Trophoblast cell (in vitro differentiated cells and primary cell): Measurements from ENCODE around the gene PPA1.

Experiments
- DNase-seq, 2 donors: peaks; one replicate each; pipeline ENCODE4 v3.0.0-alpha.2; 2016
- H2AFZ ChIP-seq: 2 replicates; pipeline ENCODE4 v1.6.1; 2013; ENCODE audit warnings: low read length, moderate library complexity, mild to moderate bottlenecking; ENCODE audit not compliant: insufficient read depth, poor library complexity
- H2AK5ac ChIP-seq: 2 replicates; pipeline ENCODE4 v1.6.1; 2013; ENCODE audit warnings: mild to moderate bottlenecking, low read length
- H2BK120ac ChIP-seq: 2 replicates; pipeline ENCODE4 v1.6.1; 2013; ENCODE audit warnings: low read length, mild to moderate bottlenecking, moderate library complexity; ENCODE audit not compliant: insufficient read depth, poor library complexity
- H2BK12ac ChIP-seq: 2 replicates; pipeline ENCODE4 v1.6.1; 2013; ENCODE audit warnings: mild to moderate bottlenecking, low read length, moderate library complexity
- H2BK5ac ChIP-seq: 2 replicates; pipeline ENCODE4 v1.6.1; 2013; ENCODE audit warnings: low read length, low read depth, moderate library complexity, mild to moderate bottlenecking; ENCODE audit not compliant: poor library complexity
- H3K14ac ChIP-seq: 2 replicates; pipeline ENCODE4 v1.6.1; 2013; ENCODE audit warnings: mild to moderate bottlenecking, low read length
- H3K18ac ChIP-seq: 2 replicates; pipeline ENCODE4 v1.6.1; 2013; ENCODE audit warnings: mild to moderate bottlenecking, low read length
- H3K23ac ChIP-seq: 2 replicates; pipeline ENCODE4 v1.6.1; 2013; ENCODE audit warnings: low read length
- H3K27ac ChIP-seq: 2 replicates; pipeline ENCODE4 v1.5.1; 2013; ENCODE audit warnings: low read depth, mild to moderate bottlenecking, inconsistent platforms, low read length, moderate library complexity
- H3K27me3 ChIP-seq: 2 replicates; pipeline ENCODE4 v1.6.1; 2013; ENCODE audit warnings: inconsistent platforms, mild to moderate bottlenecking, low read length, moderate library complexity; ENCODE audit not compliant: insufficient read depth
- H3K36me3 ChIP-seq, 2 experiments: 1 replicate in 1 of 2; 2 replicates in 1 of 2; pipeline ENCODE4 v1.6.1; 2013; ENCODE audit warnings: low read length in 2 of 2, mild to moderate bottlenecking in 2 of 2, moderate library complexity in 1 of 2; ENCODE audit not compliant: insufficient read depth in 2 of 2, control insufficient read depth in 1 of 2
- H3K4ac ChIP-seq: 2 replicates; pipeline ENCODE4 v1.6.1; 2013; ENCODE audit warnings: low read depth, mild to moderate bottlenecking, low read length, moderate library complexity
- H3K4me1 ChIP-seq, 2 experiments: 1 replicate in 1 of 2; 2 replicates in 1 of 2; pipeline ENCODE4 v1.6.1; 2013; ENCODE audit warnings: low read length in 2 of 2, mild to moderate bottlenecking in 2 of 2, moderate library complexity in 1 of 2; ENCODE audit not compliant: insufficient read depth in 2 of 2, control insufficient read depth in 1 of 2
- H3K4me2 ChIP-seq: 2 replicates; pipeline ENCODE4 v1.6.1; 2013; ENCODE audit warnings: inconsistent platforms, mild to moderate bottlenecking, low read length, moderate library complexity
- H3K4me3 ChIP-seq: 2 replicates; pipeline ENCODE4 v1.5.1; 2013; ENCODE audit warnings: mild to moderate bottlenecking, low read depth, low read length, inconsistent platforms
- H3K79me1 ChIP-seq: one replicate; pipeline ENCODE4 v1.6.1; 2013; ENCODE audit warnings: low read length
- H3K79me2 ChIP-seq: 2 replicates; pipeline ENCODE4 v1.6.1; 2013; ENCODE audit warnings: low read length, mild to moderate bottlenecking; ENCODE audit not compliant: control insufficient read depth, insufficient read depth, poor library complexity
- H3K9ac ChIP-seq: 2 replicates; pipeline ENCODE4 v1.6.1; 2013; ENCODE audit warnings: mild to moderate bottlenecking, low read length
- H3K9me3 ChIP-seq: 2 replicates; pipeline ENCODE4 v1.6.1; 2013; ENCODE audit warnings: low read depth, mild to moderate bottlenecking, control low read depth, inconsistent platforms, low read length; ENCODE audit not compliant: insufficient read depth
- H4K12ac ChIP-seq: 2 replicates; pipeline ENCODE4 v1.6.1; 2013; ENCODE audit warnings: low read depth, mild to moderate bottlenecking, low read length, moderate library complexity
- H4K8ac ChIP-seq: 2 replicates; pipeline ENCODE4 v1.6.1; 2013; ENCODE audit warnings: low read depth, mild to moderate bottlenecking, low read length, moderate library complexity
- H4K91ac ChIP-seq: one replicate; pipeline ENCODE4 v1.6.1; 2013; ENCODE audit warnings: low read depth, mild to moderate bottlenecking, low read length, moderate library complexity
- WGBS: extraction: QIAGEN DNeasy Blood & Tissue Kit; methylation state at CpG from one replicate; pipeline ENCODE4 v1.1.7; 2013; ENCODE audit warnings: missing lambda C conversion rate; ENCODE audit not compliant: insufficient read length, insufficient coverage; ENCODE audit errors: extremely low coverage; 5-methylcytosine and 5-hydroxymethylcytosine counted together

The PPA1 gene

GRCh38 chr10:70269741-70270140 lies 36.5 kb upstream of the PPA1 start:
- Histone ChIP-seq H4K91ac (no peak overlapping the region), H4K8ac (no peak overlapping the region), H2AFZ (no peak overlapping the region), H3K79me2 (no peaks in the 10 kb centered on the region), H3K36me3 (no peaks in the 10 kb centered on the region), H3K18ac (no peak overlapping the region), H4K12ac (no peak overlapping the region), H3K4me1 (no peaks in the 10 kb centered on the region), H2BK5ac (no peak overlapping the region), H3K27me3 (no peaks in the 10 kb centered on the region), H3K4me2 (no peak overlapping the region), H3K23ac (no peak overlapping the region), H3K27ac (no peak overlapping the region), H2BK12ac (no peak overlapping the region), H3K4ac (no peak overlapping the region), H3K79me1 (no peaks in the 10 kb centered on the region), H3K14ac (no peak overlapping the region), H2AK5ac (no peak overlapping the region), H2BK120ac (no peak overlapping the region), H3K9ac (no peak overlapping the region), H3K4me3 (no peak overlapping the region), H3K9me3 (peaks cover 2% of the 10 kb centered on the region)
- no peak for DNase-seq
- WGBS = no CpG with 5 or more reads among the region's 3 CpGs

GRCh38 chr10:70268376-70268775 lies 35.1 kb upstream of the PPA1 start:
- no peak overlapping the region for H2AFZ ChIP-seq
- H3K4me1 ChIP-seq = no peaks in the 10 kb centered on the region
- H3K27me3 ChIP-seq = no peaks in the 10 kb centered on the region
- H2BK120ac ChIP-seq = no peak overlapping the region
- H3K9ac ChIP-seq = no peak overlapping the region
- no peak overlapping the region for H3K18ac ChIP-seq
- no peak overlapping the region for H4K91ac ChIP-seq
- no peak overlapping the region for H2BK5ac ChIP-seq
- no peaks in the 10 kb centered on the region for H3K36me3 ChIP-seq
- no peak overlapping the region for H3K27ac ChIP-seq
- no peak overlapping the region for H3K4me2 ChIP-seq
- DNase-seq = no peak
- no peak overlapping the region for H3K4me3 ChIP-seq
- H3K79me1 ChIP-seq = no peaks in the 10 kb centered on the region
- no peaks in the 10 kb centered on the region for H3K79me2 ChIP-seq
- H2AK5ac ChIP-seq = no peak overlapping the region
- no CpG with 5 or more reads among the region's 4 CpGs for WGBS
- H4K8ac ChIP-seq = no peak overlapping the region
- no peak overlapping the region for H3K14ac ChIP-seq
- H4K12ac ChIP-seq = no peak overlapping the region
- no peak overlapping the region for H3K23ac ChIP-seq
- no peak overlapping the region for H3K4ac ChIP-seq
- H3K9me3 ChIP-seq = peaks cover 2% of the 10 kb centered on the region
- no peak overlapping the region for H2BK12ac ChIP-seq

- WGBS = no CpG with 5 or more reads among the region's 9 CpGs
- Histone ChIP-seq H3K4me1 (no peaks in the 10 kb centered on the region), H4K12ac (no peak overlapping the region), H2BK120ac (no peak overlapping the region), H3K9ac (no peak overlapping the region), H3K79me1 (no peaks in the 10 kb centered on the region), H3K4me3 (no peak overlapping the region), H4K91ac (no peak overlapping the region), H2BK5ac (no peak overlapping the region), H3K18ac (no peak overlapping the region), H3K79me2 (no peaks in the 10 kb centered on the region), H3K36me3 (no peaks in the 10 kb centered on the region), H3K4ac (no peak overlapping the region), H3K9me3 (peaks cover 2% of the 10 kb centered on the region), H3K14ac (no peak overlapping the region), H3K27ac (no peak overlapping the region), H2BK12ac (no peak overlapping the region), H4K8ac (no peak overlapping the region), H2AK5ac (no peak overlapping the region), H3K23ac (no peak overlapping the region), H3K27me3 (no peaks in the 10 kb centered on the region), H2AFZ (no peak overlapping the region), H3K4me2 (no peak overlapping the region)
- peak; percentile 70 to 82 for DNase-seq
These were observed 34.1 kb upstream of the PPA1 start for GRCh38 chr10:70267161-70267933.

- Histone ChIP-seq H3K18ac (no peak overlapping the region), H3K14ac (no peak overlapping the region), H4K12ac (no peak overlapping the region), H3K4me1 (no peaks in the 10 kb centered on the region), H4K91ac (no peak overlapping the region), H2BK12ac (no peak overlapping the region), H3K23ac (no peak overlapping the region), H3K4ac (no peak overlapping the region), H3K4me3 (no peak overlapping the region), H3K9ac (no peak overlapping the region), H2AK5ac (no peak overlapping the region), H2BK5ac (no peak overlapping the region), H3K9me3 (peaks cover 2% of the 10 kb centered on the region), H3K27ac (no peak overlapping the region), H3K4me2 (no peak overlapping the region), H3K36me3 (no peaks in the 10 kb centered on the region), H4K8ac (no peak overlapping the region), H2BK120ac (no peak overlapping the region), H3K27me3 (no peaks in the 10 kb centered on the region), H3K79me1 (no peaks in the 10 kb centered on the region), H3K79me2 (no peaks in the 10 kb centered on the region), H2AFZ (no peak overlapping the region)
- WGBS = no CpG with 5 or more reads among the region's 1 CpG
- DNase-seq = no peak
These were observed 33.5 kb upstream of the PPA1 start for GRCh38 chr10:70266701-70267100.
